ENCODE measurements around the gene ACSF3.

ACSF3 gene

GRCh38 chr16:89096042-89096717 is 2.5 kb downstream of the ACSF3 start:
- DNase-seq, result no peak

DNA sequence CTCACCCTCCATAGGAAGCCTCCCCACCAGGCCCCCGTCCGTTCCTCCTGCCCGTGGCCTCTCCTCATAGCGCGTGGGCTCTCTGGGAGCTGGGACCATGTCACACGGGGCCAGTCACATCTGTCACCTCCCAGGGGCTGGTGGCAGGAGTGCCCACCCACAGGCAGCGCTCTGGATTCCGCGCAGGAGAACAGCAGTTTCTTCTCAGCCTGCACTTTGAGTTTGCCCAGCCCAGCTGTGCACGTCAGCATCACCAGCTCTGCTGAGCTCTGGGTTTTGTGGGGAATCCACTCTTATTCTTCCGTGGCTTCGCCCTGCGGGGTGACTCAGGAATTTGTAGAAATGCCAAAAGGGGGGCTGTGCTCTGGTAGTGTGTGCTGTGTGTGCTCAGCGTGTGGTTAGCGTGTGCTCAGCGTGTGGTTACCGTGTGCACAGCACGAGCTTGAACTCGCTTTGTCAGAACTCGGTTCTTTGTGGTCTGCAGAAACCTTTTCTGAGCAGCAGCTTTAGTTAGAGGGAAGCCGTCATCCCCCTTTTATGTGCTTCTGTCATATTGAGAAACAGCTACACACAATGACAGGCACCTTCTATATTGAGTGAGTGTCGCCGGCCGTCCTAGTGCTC is 3.2 kb downstream of the ACSF3 start:
- DNase-seq, result no peak

GRCh38 chr16:89097392-89097772 is 3.7 kb downstream of the ACSF3 start:
- no peak for DNase-seq

DNA sequence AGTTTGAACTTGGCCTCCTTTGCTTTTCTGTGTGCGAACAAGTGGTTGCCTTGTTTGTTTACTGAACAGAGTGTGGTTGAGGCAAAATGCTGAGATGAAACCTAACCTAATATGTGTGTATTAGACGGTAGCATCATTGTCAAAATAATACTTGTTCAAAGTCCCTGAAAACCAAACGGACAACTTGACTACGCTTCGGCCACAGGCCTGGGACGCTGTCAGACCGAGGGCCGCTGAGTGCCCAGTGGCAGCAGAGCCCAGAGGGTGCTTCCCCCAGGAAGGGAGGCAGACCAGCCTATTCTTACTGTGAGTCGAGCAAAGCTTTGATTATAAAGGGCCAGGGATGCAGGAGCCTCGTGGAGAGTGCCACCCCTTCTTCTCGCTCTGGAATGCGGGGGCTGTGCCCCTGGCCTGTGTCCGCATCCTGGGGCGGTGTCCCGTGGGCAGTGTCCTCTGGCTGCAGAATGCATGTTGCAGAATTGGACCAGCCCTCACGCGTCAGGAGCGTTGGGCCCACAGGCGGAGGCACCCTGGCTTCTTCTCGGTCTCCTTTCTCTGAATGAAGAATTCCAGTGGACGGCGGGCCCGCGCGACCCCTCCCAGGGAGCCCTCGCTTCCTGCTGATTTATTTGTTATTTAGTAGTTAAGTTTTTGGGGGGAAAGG is 5.2 kb downstream of the ACSF3 start:
- DNase-seq, result no peak

DNA sequence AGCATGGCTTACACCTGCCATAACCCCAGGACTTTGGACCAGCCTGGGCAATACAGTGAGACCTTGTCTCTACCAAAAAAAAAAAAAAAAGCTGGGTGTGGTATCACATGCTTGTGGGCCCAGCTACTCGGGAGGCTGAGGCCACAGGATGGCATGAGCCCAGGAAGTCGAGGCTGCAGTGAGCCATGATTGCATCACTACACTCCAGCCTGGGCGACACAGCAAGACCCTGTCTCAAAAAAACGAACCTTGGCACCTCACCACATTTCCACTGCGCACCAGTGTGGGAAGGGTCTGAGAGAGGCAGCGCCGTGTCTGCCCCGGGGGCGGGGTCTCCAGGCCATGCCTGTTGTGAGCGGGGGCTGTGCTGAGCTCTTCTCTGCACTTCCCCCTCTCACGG is 6.3 kb downstream of the ACSF3 start:
- no peak for DNase-seq

GRCh38 chr16:89100601-89101302 is 7.1 kb downstream of the ACSF3 start:
- DNase-seq, result no peak

GRCh38 chr16:89101303-89102040 is 7.8 kb downstream of the ACSF3 start:
- no peak for DNase-seq

GRCh38 chr16:89102041-89102471 is 8.4 kb downstream of the ACSF3 start:
- DNase-seq, result no peak

- no peak for DNase-seq
Measured at GRCh38 chr16:89102481-89103073, 8.9 kb downstream of the ACSF3 start.

DNA sequence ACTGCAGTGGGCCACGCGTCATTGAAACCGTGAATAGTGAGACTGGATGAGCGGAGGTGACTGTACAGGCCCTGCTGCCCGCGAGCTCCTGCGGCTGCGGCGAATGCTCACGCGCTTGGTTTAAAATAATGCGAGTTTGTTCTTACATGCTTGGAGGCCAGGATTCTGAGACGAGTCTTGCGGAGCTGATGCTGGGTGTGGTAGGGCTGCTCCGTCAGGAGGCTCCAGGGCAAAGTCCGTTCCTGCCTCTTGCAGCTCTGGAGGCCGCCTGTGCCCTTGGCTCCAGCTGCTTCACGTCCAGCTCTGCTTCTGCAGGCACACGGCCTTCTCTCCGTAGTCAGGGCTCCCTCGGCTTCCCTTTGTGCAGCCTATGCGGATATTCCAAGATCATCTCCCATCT is 9.5 kb downstream of the ACSF3 start:
- DNase-seq, result no peak

DNA sequence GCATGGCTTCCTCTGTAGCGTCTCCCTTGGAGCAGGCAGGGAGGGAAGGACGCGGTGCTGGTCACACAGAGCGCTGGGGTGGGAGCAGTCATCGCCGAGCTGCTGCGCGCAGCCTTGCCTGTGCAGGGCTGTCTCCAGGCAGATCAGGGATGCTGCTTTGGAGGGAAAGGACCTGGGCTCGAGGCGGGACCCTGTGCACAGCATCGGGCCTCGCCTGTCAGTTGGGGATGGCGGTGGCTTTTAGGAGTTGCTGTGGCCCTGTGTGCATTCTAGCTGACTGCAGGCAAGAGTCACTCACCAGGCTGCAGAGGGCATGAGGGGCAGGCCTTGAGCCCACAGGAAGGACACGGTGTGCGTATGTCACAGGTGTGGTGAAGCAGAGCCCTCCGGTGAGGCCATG is 10.1 kb downstream of the ACSF3 start:
- no peak for DNase-seq

DNA sequence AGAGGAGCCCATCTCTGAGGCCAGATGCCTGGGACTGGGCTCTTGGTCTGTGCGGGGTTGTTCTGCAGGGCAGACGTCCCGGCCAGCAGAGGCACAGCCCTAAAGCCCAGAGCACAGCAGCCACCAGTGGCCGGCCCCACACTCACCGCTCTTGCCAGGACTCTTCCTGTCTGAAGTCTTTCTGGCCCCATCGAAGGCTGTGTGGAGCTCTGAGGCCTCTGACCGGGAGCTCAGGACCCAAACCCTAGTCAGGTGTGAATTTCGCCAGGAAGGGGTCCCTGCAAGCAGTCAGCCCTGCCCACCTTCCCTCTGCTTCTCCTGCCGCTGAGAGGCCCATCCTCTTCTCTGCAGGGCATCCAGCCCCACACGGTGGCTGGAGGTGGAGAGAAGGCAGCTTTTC is 10.7 kb downstream of the ACSF3 start:
- DNase-seq, result no peak

- DNase-seq, result peak; percentile 17
Measured at GRCh38 chr16:89104930-89105571, 11.4 kb downstream of the ACSF3 start.

DNA sequence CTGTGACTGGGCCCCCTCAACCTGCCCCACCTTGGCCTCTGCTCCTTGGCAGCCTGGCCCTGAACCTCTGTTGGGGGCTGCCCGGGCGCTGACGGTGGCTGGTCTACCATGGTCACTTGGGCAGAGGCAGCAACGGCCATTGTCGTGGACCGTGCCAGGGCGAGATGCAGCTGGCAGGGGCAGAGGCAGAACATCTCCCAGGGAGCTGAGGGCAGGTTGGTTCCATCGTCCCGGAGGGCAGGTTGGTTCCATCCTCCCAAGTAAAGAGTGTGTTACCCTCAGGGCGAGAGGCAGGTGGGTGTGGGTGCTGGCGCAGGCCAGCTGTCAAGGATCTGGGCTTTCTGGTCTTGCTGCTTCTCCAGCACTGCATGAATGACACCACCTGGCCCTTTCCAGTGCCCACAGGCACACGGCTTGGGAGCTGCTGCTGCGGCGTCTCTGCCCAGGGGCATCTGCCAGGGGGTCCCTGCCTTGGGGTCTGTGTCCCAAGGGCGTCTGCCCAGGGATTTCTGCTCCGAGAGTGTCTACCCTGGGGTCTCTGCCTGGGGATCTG is 12.0 kb downstream of the ACSF3 start:
- peak; percentile 26 for DNase-seq

DNA sequence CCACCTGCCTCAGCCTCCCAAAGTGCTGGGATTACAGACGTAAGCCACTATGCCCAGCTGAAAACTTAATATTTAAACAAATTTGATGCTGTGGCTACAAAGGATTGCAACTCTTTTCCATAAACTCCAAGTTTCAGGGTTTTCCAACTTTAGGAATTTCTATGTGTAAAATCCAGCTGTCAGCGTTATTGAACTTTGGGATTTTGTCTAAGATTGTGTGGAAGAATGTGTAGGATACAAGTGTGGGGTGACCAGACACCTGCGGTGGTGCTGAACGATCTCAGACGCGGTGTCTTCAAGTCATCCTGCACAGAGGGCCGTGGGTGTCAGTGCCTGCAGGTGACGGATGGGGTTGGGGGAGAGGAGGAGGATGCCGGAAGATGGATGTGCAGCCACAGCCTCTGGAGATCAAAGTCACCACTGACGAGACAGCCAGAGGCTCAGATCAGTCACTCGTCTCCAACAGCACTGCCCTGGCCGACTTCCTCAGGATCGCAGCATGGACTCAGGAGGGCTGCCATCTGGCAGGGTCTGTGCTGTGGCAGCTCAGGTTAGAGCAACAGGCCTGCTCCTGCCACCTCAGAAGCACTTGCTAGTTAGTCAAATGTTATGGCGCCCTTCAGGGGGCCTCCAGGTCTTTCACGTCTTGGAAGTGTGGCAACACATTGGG is 13.0 kb downstream of the ACSF3 start:
- peak; percentile 11 for DNase-seq

DNA sequence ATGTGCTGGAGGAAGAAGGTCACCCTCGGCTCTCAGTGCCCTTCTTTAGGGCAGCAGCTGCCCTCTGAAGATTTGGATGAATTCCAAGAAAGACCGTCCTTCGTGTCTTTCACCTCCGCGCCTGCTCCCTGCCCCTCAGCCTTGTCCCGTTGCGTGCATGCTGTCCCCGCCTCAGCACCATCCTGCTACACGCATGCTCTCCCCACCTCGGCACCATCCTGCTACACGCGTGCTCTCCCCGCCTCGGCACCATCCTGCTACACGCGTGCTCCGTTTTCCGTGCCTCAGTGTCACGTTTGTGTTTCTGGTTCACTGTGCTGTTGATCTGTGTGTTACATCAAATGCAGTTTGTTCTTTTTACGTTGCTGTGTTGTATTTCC is 13.5 kb downstream of the ACSF3 start:
- peak; percentile 42 for DNase-seq

GRCh38 chr16:89108416-89108815 is 14.8 kb downstream of the ACSF3 start:
- DNase-seq, result no peak

DNA sequence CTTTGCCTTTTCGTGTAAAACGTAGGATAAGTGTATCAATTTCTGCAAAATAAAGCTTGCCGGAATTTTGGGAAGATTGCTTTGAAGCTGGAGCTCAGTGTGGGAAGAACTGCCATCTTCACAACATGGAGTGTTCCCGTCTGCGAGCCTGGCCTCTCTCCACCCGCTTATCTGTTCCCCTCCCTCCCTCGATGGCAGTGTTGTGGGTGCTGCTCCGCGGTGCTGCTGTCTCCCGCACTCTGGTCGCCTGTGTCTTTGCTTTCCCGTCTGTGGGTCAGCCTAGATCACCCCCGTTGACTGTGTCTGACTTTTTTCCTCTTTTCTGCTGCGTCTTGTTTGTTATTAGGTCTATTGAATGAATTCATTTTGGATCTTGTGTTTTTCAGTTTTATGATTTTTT is 17.0 kb downstream of the ACSF3 start:
- DNase-seq, result peak; percentile 9

- DNase-seq, result peak; percentile 22
Measured at GRCh38 chr16:89111263-89111662, 17.6 kb downstream of the ACSF3 start.

GRCh38 chr16:89112377-89113151 is 18.9 kb downstream of the ACSF3 start:
- peak; percentile 12 for DNase-seq
